H54 (cell line): Measurements from ENCODE around the gene GCG.

Experiments
- DNase-seq: peaks from one replicate; pipeline ENCODE4 v3.0.0; 2011; ENCODE audit warnings: low spot score, mixed read lengths; ENCODE audit not compliant: insufficient read length
- FAIRE-seq: peaks from 3 replicates; lab custom pipeline; 2011; peaks lifted over from hg19 to GRCh38; lab: Jason Lieb, UNC
- POLR2A ChIP-seq: IDR thresholded peaks from 2 replicates; pipeline ENCODE4 v1.6.1; 2011; ENCODE audit warnings: low read depth, mild to moderate bottlenecking, low read length

GCG gene

GRCh38 chr2:162103443-162104009 lies 48.5 kb downstream of the GCG start:
- FAIRE-seq (no peak), DNase-seq (no peak)
- TF ChIP-seq POLR2A, result no peak

DNA sequence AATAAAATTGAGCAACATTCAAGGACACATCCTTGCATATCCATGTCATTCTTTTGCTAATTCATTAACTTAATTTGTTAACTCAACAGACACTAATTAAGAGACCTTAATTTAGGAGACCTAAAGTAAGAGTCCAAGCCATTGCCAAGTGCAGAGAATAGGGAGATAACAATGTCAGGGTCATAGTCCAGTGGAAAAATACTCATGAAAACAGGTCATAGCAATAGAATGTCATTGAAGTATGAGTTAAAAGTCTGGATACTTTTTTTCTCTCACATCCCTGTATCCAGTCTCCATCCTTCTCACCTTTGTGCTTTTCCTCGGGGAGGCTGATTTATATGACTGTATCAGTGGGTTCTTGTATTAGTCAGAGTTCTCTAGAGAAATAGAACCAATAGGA lies 51.5 kb downstream of the GCG start:
- DNase-seq (no peak), FAIRE-seq (no peak)
- TF ChIP-seq POLR2A, result no peak

DNA sequence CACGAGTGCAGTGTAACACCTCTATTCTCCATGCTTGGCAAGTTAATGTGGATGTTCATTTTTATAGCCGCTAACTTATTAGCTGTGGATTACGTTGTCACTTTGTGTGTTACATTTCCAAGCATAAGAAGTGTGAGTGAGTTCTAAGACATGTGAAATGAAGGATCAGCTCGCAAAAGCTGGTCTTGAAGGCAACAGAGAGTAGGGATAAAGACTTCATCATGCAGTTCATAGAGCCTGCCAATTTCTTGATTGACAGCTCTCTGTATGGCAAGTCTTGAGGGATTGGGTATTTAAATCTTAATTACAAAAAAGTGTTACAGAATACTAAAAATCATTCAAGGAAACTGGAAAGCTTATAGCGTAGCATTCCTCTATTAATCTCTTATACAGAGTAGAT lies 52.2 kb downstream of the GCG start:
- DNase-seq (no peak), FAIRE-seq (no peak)
- no peak for TF ChIP-seq POLR2A
